WI38 (cell line): ENCODE results near the gene SMAP1.

Experiments
- H3K4me3 ChIP-seq: 2 replicates; pipeline ENCODE4 v1.5.1; 2011; ENCODE audit warnings: low read depth, mild to moderate bottlenecking, control low read depth, low read length
- CTCF ChIP-seq: IDR thresholded peaks from 2 replicates; pipeline ENCODE4 v1.5.1; 2012; ENCODE audit warnings: low read depth, mild to moderate bottlenecking, control low read depth, low read length

The SMAP1 gene

GRCh38 chr6:70842541-70842940, 174.9 kb downstream of the SMAP1 start:
- no peak for TF ChIP-seq CTCF
- no peak overlapping the region for H3K4me3 ChIP-seq

GRCh38 chr6:70843328-70843918, 175.7 kb downstream of the SMAP1 start:
- no peak for TF ChIP-seq CTCF
- H3K4me3 ChIP-seq = no peak overlapping the region

GRCh38 chr6:70844301-70844700, 176.6 kb downstream of the SMAP1 start:
- no peak for TF ChIP-seq CTCF
- H3K4me3 ChIP-seq = no peak overlapping the region

GRCh38 chr6:70846207-70846835, 178.6 kb downstream of the SMAP1 start:
- no peak overlapping the region for H3K4me3 ChIP-seq
- TF ChIP-seq CTCF = no peak

- H3K4me3 ChIP-seq = no peak overlapping the region
- TF ChIP-seq CTCF = no peak
These were observed 179.7 kb downstream of the SMAP1 start for GRCh38 chr6:70847106-70848084.

- TF ChIP-seq CTCF = no peak
- no peak overlapping the region for H3K4me3 ChIP-seq
These were observed 181.8 kb downstream of the SMAP1 start for GRCh38 chr6:70849348-70850069.
